Measurements from ENCODE around the gene FGF19.
A peak's percentile ranks its signal among the peaks of the same experiment; 100 is the strongest.

Gene FGF19

GRCh38 chr11:69703768-69704507, at the start of gene FGF19:
Gene FGF19 (minus strand): TSS chr11:69704022. CDS start chr11:69703876, 146 bp downstream.
- DNase-seq (ENCODE audit: low spot score) = no peak
- no peak for FAIRE-seq

GRCh38 chr11:69752890-69753289, 49.1 kb upstream of the FGF19 start:
- FAIRE-seq = no peak
- DNase-seq (ENCODE audit: low spot score) = no peak

GRCh38 chr11:69750875-69751597, 47.2 kb upstream of the FGF19 start:
- FAIRE-seq (no peak), DNase-seq (ENCODE audit: low spot score) (no peak)

- no peak for DNase-seq (ENCODE audit: low spot score)
- FAIRE-seq = no peak
Observed at GRCh38 chr11:69750108-69750850, 46.5 kb upstream of the FGF19 start.

- FAIRE-seq = no peak
- DNase-seq (ENCODE audit: low spot score) = no peak
Observed at GRCh38 chr11:69748637-69749036, 44.8 kb upstream of the FGF19 start.

- DNase-seq (ENCODE audit: low spot score) (peak; percentile 81), FAIRE-seq (peak; percentile 62)
Observed at GRCh38 chr11:69746752-69747742, 43.2 kb upstream of the FGF19 start.

- FAIRE-seq (no peak), DNase-seq (ENCODE audit: low spot score) (no peak)
Observed at GRCh38 chr11:69746140-69746539, 42.3 kb upstream of the FGF19 start.

- no peak for FAIRE-seq
- no peak for DNase-seq (ENCODE audit: low spot score)
Observed at GRCh38 chr11:69745201-69745600, 41.4 kb upstream of the FGF19 start.

GRCh38 chr11:69744435-69744834, 40.6 kb upstream of the FGF19 start:
- FAIRE-seq (no peak), DNase-seq (ENCODE audit: low spot score) (peak; percentile 87)

GRCh38 chr11:69734841-69735240, 31.0 kb upstream of the FGF19 start:
- no peak for FAIRE-seq
- DNase-seq (ENCODE audit: low spot score) = no peak

GRCh38 chr11:69734367-69734766, 30.5 kb upstream of the FGF19 start:
- DNase-seq (ENCODE audit: low spot score) = no peak
- FAIRE-seq = no peak

- DNase-seq (ENCODE audit: low spot score) (peak; percentile 44), FAIRE-seq (peak; percentile 48)
Observed at GRCh38 chr11:69732910-69733309, 29.1 kb upstream of the FGF19 start.

- FAIRE-seq = no peak
Observed at GRCh38 chr11:69731110-69731509, 27.3 kb upstream of the FGF19 start.

GRCh38 chr11:69730500-69730899, 26.7 kb upstream of the FGF19 start:
- no peak for DNase-seq (ENCODE audit: low spot score)
- no peak for FAIRE-seq

More at GRCh38 chr11:69731110-69731509, 27.3 kb upstream of the FGF19 start:
- DNase-seq (ENCODE audit: low spot score) = no peak

- DNase-seq (ENCODE audit: low spot score) = no peak
- FAIRE-seq = no peak
Observed at GRCh38 chr11:69729252-69729651, 25.4 kb upstream of the FGF19 start.

GRCh38 chr11:69727266-69727665, 23.4 kb upstream of the FGF19 start:
- DNase-seq (ENCODE audit: low spot score) (no peak), FAIRE-seq (no peak)

GRCh38 chr11:69726481-69726880, 22.7 kb upstream of the FGF19 start:
- DNase-seq (ENCODE audit: low spot score) (no peak), FAIRE-seq (no peak)

- FAIRE-seq = no peak
- peak; percentile 50 for DNase-seq (ENCODE audit: low spot score)
Observed at GRCh38 chr11:69726019-69726418, 22.2 kb upstream of the FGF19 start.

GRCh38 chr11:69721745-69722144, 17.9 kb upstream of the FGF19 start:
- no peak for FAIRE-seq
- no peak for DNase-seq (ENCODE audit: low spot score)

GRCh38 chr11:69721106-69721505, 17.3 kb upstream of the FGF19 start:
- FAIRE-seq (no peak), DNase-seq (ENCODE audit: low spot score) (no peak)

GRCh38 chr11:69718912-69719311, 15.1 kb upstream of the FGF19 start:
- DNase-seq (ENCODE audit: low spot score) = no peak
- peak; percentile 27 for FAIRE-seq
